ENCODE data around the gene FAM174A.

- no peak for TF ChIP-seq YY1 (IDR thresholded peaks at IDR 0.05; ENCODE audit: insufficient read depth, insufficient read length)
- no peak for TF ChIP-seq SUZ12 (IDR thresholded peaks at IDR 0.05; ENCODE audit: extremely low read depth, insufficient read depth, insufficient read length)
- no peak for TF ChIP-seq ZNF274 (IDR thresholded peaks at IDR 0.05; ENCODE audit: low read depth, low read length)
These were observed 15.4 kb downstream of the FAM174A start for GRCh38 chr5:100550531-100551051.

Measured in NT2/D1 (cell line).